Endothelial cell (in vitro differentiated cells): ENCODE measurements around the gene THAP5. TPM values are rescaled to one million over a fixed set of nuclear protein-coding genes. Genes with fewer than 3 reads are reported as not detected.

Experiments used
- DNase-seq: peaks from one replicate; pipeline ENCODE4 v3.0.0; 2021; ENCODE audit warnings: low spot score
- H3K27ac Mint-ChIP-seq: one replicate; pipeline ENCODE4 v1.8.0; 2021; ENCODE audit warnings: mixed read lengths, inconsistent platforms; ENCODE audit not compliant: unreplicated experiment
- H3K27me3 Mint-ChIP-seq: one replicate; pipeline ENCODE4 v1.8.0; 2021; ENCODE audit warnings: mild to moderate bottlenecking, moderate library complexity, mixed read lengths, inconsistent platforms; ENCODE audit not compliant: unreplicated experiment
- H3K36me3 Mint-ChIP-seq: one replicate; pipeline ENCODE4 v1.8.0; 2021; ENCODE audit warnings: mild to moderate bottlenecking, low read depth, mixed read lengths, inconsistent platforms; ENCODE audit not compliant: unreplicated experiment
- H3K4me1 Mint-ChIP-seq: one replicate; pipeline ENCODE4 v1.8.0; 2021; ENCODE audit warnings: mild to moderate bottlenecking, mixed read lengths, inconsistent platforms; ENCODE audit not compliant: unreplicated experiment
- H3K4me3 Mint-ChIP-seq: one replicate; pipeline ENCODE4 v1.8.0; 2021; ENCODE audit warnings: mild to moderate bottlenecking, mixed read lengths, inconsistent platforms; ENCODE audit not compliant: unreplicated experiment
- H3K9me3 Mint-ChIP-seq: one replicate; pipeline ENCODE4 v1.8.0; 2021; ENCODE audit warnings: mixed read lengths, inconsistent platforms; ENCODE audit not compliant: unreplicated experiment
- CTCF ChIP-seq: fragments of 200-600 bp; sonication (generic); IDR thresholded peaks from one replicate; pipeline ENCODE4 v1.5.0; 2021; ENCODE audit warnings: antibody characterized with exemption; ENCODE audit not compliant: unreplicated experiment
- long read RNA-seq: library from polyadenylated mRNA; unstranded; transcript quantifications from one replicate; pipeline ENCODE4 v2.0.0, GENCODE V29; 2020; ENCODE audit not compliant: unreplicated experiment
- total RNA-seq: library from RNA; stranded (reverse); fragmentation: NEBNext Ultra II Directional; extraction: Animal tissue kit (Norgen Biotek cat#: 25700); gene quantifications from one replicate; pipeline ENCODE4 v1.2.1, GENCODE V29; 2021; ENCODE audit not compliant: unreplicated experiment

THAP5 gene
- total RNA-seq: 16.4 TPM
- long read RNA-seq, transcript THAP5-203 (3 exons, 3,306 nt): major isoform, 7 of 8 reads
- long read RNA-seq, partial matches to known transcripts: 0 of 8 reads
- long read RNA-seq, other reads (novel, unspliced or antisense): 1 of 8 reads

GRCh38 chr7:108569381-108570145, at the start of gene THAP5, which contains the start of gene DNAJB9:
Gene THAP5, minus strand, starts transcription at chr7:108569706. Its CDS starts 137 bp downstream, at chr7:108569569.
Gene DNAJB9, plus strand, starts transcription at chr7:108569874. Its CDS starts 1,853 bp downstream, at chr7:108571727.
- DNase-seq: peak; percentile 98
- Mint-ChIP-seq H3K36me3 (peaks cover 7% of the 10 kb centered on the region), H3K27ac (peak within 1 kb of the TSS; percentile 99), H3K27me3 (peaks cover 7% of the 10 kb centered on the region), H3K9me3 (no peaks in the 10 kb centered on the region), H3K4me3 (peak within 1 kb of the TSS; percentile 99), H3K4me1 (peaks cover 22% of the 10 kb centered on the region)
- no peak for TF ChIP-seq CTCF

- H3K4me1 Mint-ChIP-seq: peaks cover 18% of the 10 kb centered on the region
- no peak for TF ChIP-seq CTCF
- no peak overlapping the region for H3K27ac Mint-ChIP-seq
- H3K27me3 Mint-ChIP-seq: no peaks in the 10 kb centered on the region
- H3K9me3 Mint-ChIP-seq: no peaks in the 10 kb centered on the region
- DNase-seq: no peak
- no peak overlapping the region for H3K4me3 Mint-ChIP-seq
- H3K36me3 Mint-ChIP-seq: no peaks in the 10 kb centered on the region
Measured at GRCh38 chr7:108618056-108618455, 48.5 kb upstream of the THAP5 start.

GRCh38 chr7:108614896-108615295, 45.4 kb upstream of the THAP5 start:
- no peaks in the 10 kb centered on the region for H3K9me3 Mint-ChIP-seq
- H3K4me3 Mint-ChIP-seq: no peak overlapping the region
- H3K27me3 Mint-ChIP-seq: no peaks in the 10 kb centered on the region
- no peak for DNase-seq
- TF ChIP-seq CTCF: no peak
- no peaks in the 10 kb centered on the region for H3K36me3 Mint-ChIP-seq
- no peak overlapping the region for H3K27ac Mint-ChIP-seq
- H3K4me1 Mint-ChIP-seq: peaks cover 18% of the 10 kb centered on the region

GRCh38 chr7:108613949-108614381, 44.5 kb upstream of the THAP5 start:
- no peak for TF ChIP-seq CTCF
- Mint-ChIP-seq H3K9me3 (no peaks in the 10 kb centered on the region), H3K36me3 (no peaks in the 10 kb centered on the region), H3K27ac (no peak overlapping the region), H3K27me3 (no peaks in the 10 kb centered on the region), H3K4me1 (peaks cover 11% of the 10 kb centered on the region), H3K4me3 (no peak overlapping the region)
- DNase-seq: no peak
